HEK293 (cell line): Measurements from ENCODE around the gene PLEKHH2.
A peak's percentile ranks its signal among the peaks of the same experiment; 100 is the strongest.

Experiments
- BCL11A ChIP-seq: fragments of 450-650 bp; formaldehyde crosslinking; IDR thresholded peaks from 2 replicates; pipeline ENCODE4 v1.5.1; 2016; ENCODE audit warnings: low read depth, missing biosample characterization, missing genetic modification characterization
- HIC1 ChIP-seq: fragments of 450-650 bp; formaldehyde crosslinking; IDR thresholded peaks from 2 replicates; pipeline ENCODE4 v1.5.1; 2016; ENCODE audit warnings: missing biosample characterization, missing genetic modification characterization
- HOXA7 ChIP-seq: sonication (generic); formaldehyde crosslinking; IDR thresholded peaks from 2 replicates; pipeline ENCODE4 v1.8.1; 2022; ENCODE audit warnings: missing genetic modification reagents, borderline replicate concordance
- KLF16 ChIP-seq: fragments of 450-650 bp; formaldehyde crosslinking; IDR thresholded peaks from 2 replicates; pipeline ENCODE4 v1.5.1; 2017; ENCODE audit warnings: missing biosample characterization, missing genetic modification characterization
- KLF7 ChIP-seq: fragments of 450-650 bp; formaldehyde crosslinking; IDR thresholded peaks from 2 replicates; pipeline ENCODE4 v1.5.1; 2016; ENCODE audit warnings: missing biosample characterization, missing genetic modification characterization, borderline replicate concordance
- PATZ1 ChIP-seq: fragments of 450-650 bp; formaldehyde crosslinking; IDR thresholded peaks from 2 replicates; pipeline ENCODE4 v1.5.1; 2016; ENCODE audit warnings: missing biosample characterization, missing genetic modification characterization
- PRDM10 ChIP-seq: fragments of 450-650 bp; formaldehyde crosslinking; IDR thresholded peaks from 2 replicates; pipeline ENCODE4 v1.5.1; 2016; ENCODE audit warnings: missing biosample characterization, missing genetic modification characterization
- WT1 ChIP-seq: fragments of 450-650 bp; formaldehyde crosslinking; IDR thresholded peaks from 2 replicates; pipeline ENCODE4 v1.5.1; 2016; ENCODE audit warnings: missing biosample characterization, missing genetic modification characterization
- ZIC2 ChIP-seq: fragments of 450-650 bp; formaldehyde crosslinking; IDR thresholded peaks from 2 replicates; pipeline ENCODE4 v1.5.1; 2016; ENCODE audit warnings: missing biosample characterization, missing genetic modification characterization
- ZNF132 ChIP-seq: fragments of 450-650 bp; formaldehyde crosslinking; IDR thresholded peaks from 2 replicates; pipeline ENCODE4 v1.5.1; 2017; ENCODE audit warnings: missing biosample characterization, missing genetic modification characterization, borderline replicate concordance
- ZNF138 ChIP-seq: fragments of 450-650 bp; formaldehyde crosslinking; IDR thresholded peaks from 2 replicates; pipeline ENCODE4 v1.5.1; 2016; ENCODE audit warnings: missing biosample characterization, missing genetic modification characterization, borderline replicate concordance
- ZNF184 ChIP-seq: fragments of 450-650 bp; IDR thresholded peaks from 2 replicates; pipeline ENCODE4 v1.5.1; 2018; ENCODE audit warnings: missing biosample characterization, mild to moderate bottlenecking, missing genetic modification characterization
- ZNF19 ChIP-seq: fragments of 450-650 bp; formaldehyde crosslinking; IDR thresholded peaks from 2 replicates; pipeline ENCODE4; 2016; ENCODE audit warnings: missing biosample characterization, missing genetic modification characterization, low read depth
- ZNF214 ChIP-seq: fragments of 450-650 bp; formaldehyde crosslinking; IDR thresholded peaks from 2 replicates; pipeline ENCODE4 v1.5.1; 2017; ENCODE audit warnings: missing biosample characterization, mild to moderate bottlenecking, missing genetic modification characterization, borderline replicate concordance
- ZNF23 ChIP-seq: fragments of 450-650 bp; formaldehyde crosslinking; IDR thresholded peaks from 2 replicates; pipeline ENCODE4 v1.5.1; 2016; ENCODE audit warnings: missing biosample characterization, missing genetic modification characterization, borderline replicate concordance
- ZNF24 ChIP-seq: fragments of 450-650 bp; formaldehyde crosslinking; IDR thresholded peaks from 2 replicates; pipeline ENCODE4 v1.5.1; 2016; ENCODE audit warnings: missing biosample characterization, missing genetic modification characterization
- ZNF302 ChIP-seq: fragments of 450-650 bp; formaldehyde crosslinking; IDR thresholded peaks from 2 replicates; pipeline ENCODE4 v1.5.1; 2016; ENCODE audit warnings: missing biosample characterization, missing genetic modification characterization, low read depth
- ZNF362 ChIP-seq: fragments of 450-650 bp; formaldehyde crosslinking; IDR thresholded peaks from 2 replicates; pipeline ENCODE4 v1.5.1; 2016; ENCODE audit warnings: missing biosample characterization, missing genetic modification characterization
- ZNF416 ChIP-seq: fragments of 450-650 bp; formaldehyde crosslinking; IDR thresholded peaks from 2 replicates; pipeline ENCODE4 v1.5.1; 2016; ENCODE audit warnings: missing biosample characterization, missing genetic modification characterization
- ZNF571 ChIP-seq: fragments of 450-650 bp; formaldehyde crosslinking; IDR thresholded peaks from 2 replicates; pipeline ENCODE4 v1.5.0; 2017; ENCODE audit warnings: missing biosample characterization, missing genetic modification characterization
- ZNF639 ChIP-seq: fragments of 450-650 bp; formaldehyde crosslinking; IDR thresholded peaks from 2 replicates; pipeline ENCODE4 v1.5.1; 2016; ENCODE audit warnings: missing biosample characterization, missing genetic modification characterization
- ZNF707 ChIP-seq: fragments of 450-650 bp; formaldehyde crosslinking; IDR thresholded peaks from 2 replicates; pipeline ENCODE4 v1.5.1; 2016; ENCODE audit warnings: missing biosample characterization, missing genetic modification characterization
- ZNF747 ChIP-seq: fragments of 450-650 bp; formaldehyde crosslinking; IDR thresholded peaks from 2 replicates; pipeline ENCODE4 v1.5.1; 2016; ENCODE audit warnings: missing biosample characterization, missing genetic modification characterization
- ZNF792 ChIP-seq: fragments of 450-650 bp; formaldehyde crosslinking; IDR thresholded peaks from 2 replicates; pipeline ENCODE4 v1.5.1; 2016; ENCODE audit warnings: missing biosample characterization, missing genetic modification characterization
- ZNF830 ChIP-seq: fragments of 450-650 bp; IDR thresholded peaks from 2 replicates; pipeline ENCODE4 v1.5.0; 2018; ENCODE audit warnings: missing biosample characterization, missing genetic modification characterization, low read depth, mild to moderate bottlenecking, moderate library complexity
- ZNF837 ChIP-seq: fragments of 450-650 bp; formaldehyde crosslinking; IDR thresholded peaks from 2 replicates; pipeline ENCODE4 v1.5.1; 2016; ENCODE audit warnings: missing biosample characterization, missing genetic modification characterization
- ZSCAN18 ChIP-seq: fragments of 450-650 bp; formaldehyde crosslinking; IDR thresholded peaks from 2 replicates; pipeline ENCODE4 v1.5.1; 2016; ENCODE audit warnings: missing biosample characterization, missing genetic modification characterization
- ZSCAN23 ChIP-seq: fragments of 450-650 bp; formaldehyde crosslinking; IDR thresholded peaks from 2 replicates; pipeline ENCODE4 v1.5.1; 2016; ENCODE audit warnings: missing biosample characterization, missing genetic modification characterization

The PLEKHH2 gene

GRCh38 chr2:43634604-43635306 is 2.3 kb upstream of the PLEKHH2 start (continued):
- TF ChIP-seq ZNF132 (tag by site-specific recombination) (no peak), ZNF138 (no peak), ZNF19 (tag by site-specific recombination) (no peak), ZNF792 (tag by site-specific recombination) (no peak), ZNF24 (tag by site-specific recombination) (0 out of 2 replicates have a peak, but pooled peaks have one; percentile 28), ZNF184 (tag by site-specific recombination) (peak; percentile 74; the same call in 1 of the 2 replicates), ZNF639 (tag by site-specific recombination) (peak; percentile 52; the same call in 1 of the 2 replicates), HIC1 (tag by site-specific recombination) (no peak), ZNF302 (no peak), HOXA7 (CRISPR knock-in tag) (no peak), ZNF747 (no peak), ZSCAN18 (tag by site-specific recombination) (no peak), ZSCAN23 (tag by site-specific recombination) (0 out of 2 replicates have a peak, but pooled peaks have one; percentile 58), KLF16 (tag by site-specific recombination) (no peak), PRDM10 (tag by site-specific recombination) (peak; percentile 99), KLF7 (no peak), ZNF571 (tag by site-specific recombination) (no peak), ZNF23 (tag by site-specific recombination) (no peak), ZNF707 (tag by site-specific recombination) (no peak), ZNF416 (tag by site-specific recombination) (no peak), ZNF830 (no peak), ZIC2 (no peak), ZNF837 (tag by site-specific recombination) (no peak), ZNF362 (0 out of 2 replicates have a peak, but pooled peaks have one; percentile 41), PATZ1 (tag by site-specific recombination) (0 out of 2 replicates have a peak, but pooled peaks have one; percentile 9), BCL11A (tag by site-specific recombination) (peak; percentile 73; the same call in 1 of the 2 replicates), ZNF214 (no peak), WT1 (tag by site-specific recombination) (peak; percentile 77)
